GM21619 (cell line): ENCODE measurements around the gene KLHL5.

ENCODE experiments used
- ATAC-seq: cut with Tn5 transposase; IDR thresholded peaks from one replicate; pipeline ENCODE4 v1.9.1; 2021; ENCODE audit not compliant: unreplicated experiment

KLHL5 gene

DNA sequence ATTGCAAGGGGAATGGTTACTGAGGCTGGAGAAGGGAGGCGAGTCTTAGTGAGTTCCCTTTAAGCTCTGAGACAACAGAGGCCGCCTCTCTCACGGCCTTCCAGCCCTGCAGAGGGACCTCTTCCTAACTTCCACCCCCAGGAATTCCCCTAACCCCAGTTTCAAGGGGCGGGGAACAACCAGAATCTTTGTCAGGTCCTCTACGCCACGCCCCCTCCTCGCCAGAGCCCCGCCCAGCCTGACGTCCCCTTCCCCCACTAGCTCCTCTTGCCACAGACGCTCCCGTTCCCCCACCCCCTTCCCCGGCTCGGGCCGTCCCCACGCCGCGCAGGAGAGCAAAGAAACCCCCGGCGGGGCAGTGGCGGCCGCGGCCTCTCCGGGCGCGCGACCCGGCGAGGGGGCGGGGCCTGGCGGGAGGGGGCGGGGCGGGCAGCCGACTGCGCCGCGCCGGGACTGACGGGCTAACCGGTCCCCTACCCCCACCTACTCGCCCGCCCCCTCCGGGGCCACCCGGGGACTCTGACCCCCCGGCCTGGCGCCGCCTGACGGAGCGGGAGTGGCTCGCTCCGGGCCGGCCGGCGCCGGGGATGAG, 17.6 kb upstream of the KLHL5 start:
- peak; percentile 57 for ATAC-seq

DNA sequence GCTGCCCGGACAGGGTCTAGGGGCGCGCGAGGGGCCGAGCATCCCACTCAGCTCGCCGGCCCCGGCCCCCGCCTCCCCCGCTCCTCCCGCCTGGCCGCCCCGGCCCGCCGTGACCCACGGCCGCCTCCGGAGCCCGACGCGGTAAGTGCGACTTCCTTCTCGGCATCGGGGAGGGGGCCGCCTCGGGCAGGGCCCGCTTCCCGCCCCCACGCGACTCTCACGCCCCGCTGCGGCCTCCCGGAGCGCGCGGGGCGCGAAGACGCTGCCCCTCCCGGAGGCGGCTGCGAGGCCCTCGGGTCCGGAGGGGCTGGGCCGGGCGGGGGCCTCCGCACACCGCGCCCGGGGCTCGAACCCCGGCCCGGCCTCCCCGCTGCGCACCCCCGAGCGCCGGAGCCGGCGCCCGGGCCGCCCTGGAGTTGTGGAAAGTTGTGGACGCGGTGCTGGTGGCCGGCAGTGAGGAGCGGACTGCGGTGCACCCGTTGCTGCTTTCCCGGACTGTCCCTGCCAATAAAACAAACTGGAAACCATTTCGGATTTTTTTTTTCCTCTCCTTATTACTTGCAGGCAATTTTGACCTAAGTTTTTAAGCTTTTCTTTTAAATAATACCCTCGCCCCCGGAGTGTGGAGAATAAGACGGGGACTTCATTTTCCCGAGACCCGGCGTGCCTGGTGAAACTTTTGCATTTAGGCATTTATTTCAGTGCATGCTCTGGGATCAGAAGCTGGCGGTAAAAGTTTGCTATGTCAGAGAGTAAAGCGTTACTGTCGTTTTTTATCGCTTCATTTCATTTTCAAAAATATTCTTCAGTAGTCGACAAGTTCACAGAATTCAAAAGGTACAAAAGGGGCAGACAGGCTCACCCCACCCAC, 16.8 kb upstream of the KLHL5 start:
- ATAC-seq, result peak; percentile 34

DNA sequence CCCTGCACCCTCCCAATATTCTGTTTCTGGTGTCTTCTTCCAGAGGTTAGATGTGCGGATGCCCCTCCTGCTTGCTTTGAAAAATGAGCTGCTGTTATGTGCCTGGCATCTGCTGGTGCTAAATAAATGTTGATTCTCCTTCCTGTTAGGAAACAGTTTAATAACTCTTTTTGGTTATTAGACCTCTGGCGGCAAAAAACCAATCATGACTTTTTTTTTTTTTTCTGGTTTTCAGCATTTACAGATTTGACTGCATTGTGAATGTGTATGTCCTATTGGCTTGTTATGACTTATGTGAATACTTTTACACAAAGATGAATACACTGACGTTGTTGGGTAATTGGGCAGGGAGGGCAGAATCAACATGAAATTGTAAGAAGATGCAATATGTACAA, 16.2 kb upstream of the KLHL5 start:
- no peak for ATAC-seq

DNA sequence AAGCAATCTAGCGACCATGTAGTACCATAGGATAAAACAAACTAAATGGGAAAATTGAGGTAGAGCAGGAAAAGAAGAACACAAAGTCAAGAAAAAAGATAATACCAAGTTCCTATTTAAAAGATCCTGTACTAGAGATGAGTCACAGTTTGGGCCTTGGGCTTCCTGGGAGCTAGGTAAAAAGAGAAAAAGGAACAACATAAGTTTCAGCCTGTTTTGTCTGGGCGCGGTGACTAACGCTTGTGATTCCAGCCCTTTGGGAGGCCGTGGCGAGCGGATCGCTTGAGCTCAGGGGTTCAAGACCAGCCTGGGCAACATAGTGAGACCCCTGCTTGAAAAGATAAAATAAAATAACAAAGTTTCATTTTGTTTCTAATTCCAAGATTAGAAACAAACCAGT, 15.8 kb upstream of the KLHL5 start:
- no peak for ATAC-seq

DNA sequence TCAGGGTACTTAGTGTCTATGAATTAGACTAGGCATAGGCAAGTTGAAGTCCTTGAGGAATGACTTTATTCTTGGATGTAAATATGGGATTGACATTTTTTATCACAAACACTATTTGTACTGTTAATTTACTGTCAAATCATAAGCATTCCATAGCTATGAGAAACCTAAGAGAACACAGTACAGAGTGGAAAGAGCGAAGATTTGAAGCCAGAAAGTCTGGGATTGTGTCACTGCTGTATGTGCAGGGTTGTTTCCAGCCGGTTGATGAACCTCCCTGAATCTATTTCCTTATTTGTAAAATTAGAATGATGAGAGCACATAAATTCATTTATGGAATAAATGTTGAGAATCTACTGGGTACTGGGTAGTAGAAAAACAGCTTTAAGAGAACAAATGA, 14.4 kb upstream of the KLHL5 start:
- ATAC-seq, result no peak

DNA sequence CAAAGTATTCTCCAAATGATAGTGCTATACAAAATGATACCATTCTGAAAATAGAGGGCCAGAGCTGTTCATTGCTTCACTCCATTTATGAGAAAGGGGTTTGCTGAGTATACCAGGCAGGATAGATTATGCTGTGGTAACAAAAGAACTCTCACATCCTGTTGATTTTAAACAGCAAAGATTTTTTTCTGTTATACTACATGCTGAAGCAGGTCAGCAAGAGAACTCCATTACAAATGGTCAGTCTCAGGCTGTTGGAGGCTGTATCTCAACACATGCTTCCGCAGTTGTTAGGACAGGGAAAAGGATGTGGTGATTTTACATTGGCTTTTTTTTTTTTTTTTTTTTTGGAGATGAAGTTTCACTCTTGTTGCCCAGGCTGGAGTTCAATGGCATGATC, 13.7 kb upstream of the KLHL5 start:
- ATAC-seq, result no peak

DNA sequence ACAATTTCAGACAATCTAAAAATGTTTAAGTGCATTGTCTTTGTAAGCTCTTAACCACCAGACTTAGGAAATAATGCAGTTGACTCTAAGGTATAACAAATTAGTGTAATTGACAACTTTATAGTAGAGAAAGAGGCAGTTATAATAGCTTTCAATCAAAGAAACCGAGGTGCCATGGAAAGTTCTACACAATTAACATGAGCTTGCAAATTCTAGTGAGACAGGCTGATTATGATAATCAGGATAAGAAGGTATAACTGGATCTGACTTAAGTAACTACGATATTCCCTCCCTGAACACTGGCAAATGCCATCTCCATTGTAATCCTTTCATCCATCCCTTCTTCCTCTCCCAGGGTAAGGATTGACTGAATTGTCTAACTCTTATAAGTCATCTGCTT, 11.4 kb upstream of the KLHL5 start:
- ATAC-seq, result no peak

DNA sequence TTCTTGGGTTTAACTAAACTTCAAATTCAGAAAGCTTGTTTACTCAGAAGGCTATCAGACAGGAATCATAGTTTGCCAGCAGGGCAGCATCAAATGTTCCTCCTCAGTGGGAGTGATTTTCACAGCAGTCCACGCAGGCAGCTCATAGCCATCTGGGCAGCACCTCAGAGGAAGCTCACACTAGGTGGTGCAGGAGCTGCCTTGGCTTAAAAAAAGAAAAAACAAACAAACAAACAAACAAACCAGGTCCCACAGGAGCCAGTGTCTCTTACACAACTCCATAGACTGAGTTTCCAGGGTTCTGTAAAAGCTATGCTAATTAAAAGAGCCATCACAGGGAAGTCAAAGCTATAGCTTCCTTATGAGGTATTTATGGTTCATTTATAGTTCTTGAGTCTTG, 10.5 kb upstream of the KLHL5 start:
- no peak for ATAC-seq

DNA sequence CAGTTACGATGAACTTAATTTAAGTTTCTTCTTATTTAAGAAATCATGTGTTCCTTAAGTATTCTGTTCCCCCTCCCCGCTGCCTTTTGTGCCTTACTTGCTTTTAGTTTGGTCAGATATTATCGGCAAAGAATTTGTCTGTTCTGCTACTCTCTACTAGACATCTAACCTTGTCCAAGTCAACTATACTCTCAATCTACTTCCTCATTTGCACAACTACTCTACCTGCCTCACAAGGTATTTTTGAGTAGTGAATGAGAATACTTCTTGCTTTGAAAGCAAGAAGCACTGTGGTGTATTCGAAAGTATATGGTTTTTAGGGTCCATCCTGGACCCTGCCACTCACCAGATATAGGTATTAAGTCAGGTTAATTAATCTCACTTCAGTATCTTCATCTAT, 8.0 kb upstream of the KLHL5 start:
- no peak for ATAC-seq

DNA sequence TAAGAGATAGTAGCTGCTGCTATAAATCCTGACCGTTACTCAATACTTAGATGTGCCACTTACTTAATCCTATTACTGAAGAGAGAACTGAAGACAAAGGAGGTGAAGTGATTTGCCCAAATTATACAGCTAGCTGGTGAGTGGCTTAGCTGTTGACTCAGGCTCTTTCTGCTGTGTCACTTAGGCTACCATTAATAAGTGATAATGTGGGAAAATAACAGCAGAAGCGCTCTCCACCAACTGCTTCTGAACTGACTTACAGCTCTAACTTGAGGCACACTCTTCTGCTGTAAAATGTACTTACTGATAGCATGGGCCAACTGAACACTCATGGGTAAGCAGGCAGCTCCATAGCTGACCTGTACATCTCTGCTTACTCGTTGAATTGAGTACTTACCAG, 7.5 kb upstream of the KLHL5 start:
- no peak for ATAC-seq

DNA sequence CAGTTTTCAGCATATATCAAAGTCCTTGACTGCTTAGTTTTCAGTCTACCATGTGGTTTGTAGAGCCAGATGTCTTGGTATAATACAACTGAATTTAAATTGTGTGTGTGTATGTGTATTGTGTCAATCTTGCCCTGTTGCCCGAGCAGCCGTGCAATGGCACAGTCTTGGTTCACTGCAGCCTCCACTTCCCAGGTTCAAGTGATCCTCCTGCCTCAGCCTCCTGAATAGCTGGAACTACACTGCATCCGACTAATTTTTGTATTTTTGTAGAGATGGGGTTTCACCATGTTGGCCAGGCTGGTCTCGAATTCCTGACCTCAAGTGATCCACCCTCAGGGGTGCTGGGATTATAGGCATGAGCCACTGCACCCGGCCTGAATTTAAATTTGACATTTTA, 6.0 kb upstream of the KLHL5 start:
- ATAC-seq, result no peak

DNA sequence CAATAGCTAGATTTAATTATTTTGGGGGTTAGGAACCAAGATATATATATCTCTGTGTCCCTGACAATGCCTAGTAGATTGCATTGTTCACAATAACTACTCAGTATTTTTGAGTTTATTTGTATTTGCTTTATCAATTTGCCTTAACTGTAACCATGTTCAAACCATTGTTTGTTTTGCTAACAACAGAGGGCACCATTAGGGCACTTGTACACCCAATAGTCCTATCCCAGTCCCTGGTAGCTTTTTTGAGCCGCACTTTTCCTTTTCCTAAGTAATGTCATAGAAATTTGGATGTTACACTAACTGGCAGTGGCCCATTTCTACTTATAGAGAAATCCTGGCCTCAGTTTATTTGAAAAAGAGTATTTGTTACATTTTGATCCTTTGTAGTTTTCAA, 575 bp upstream of the KLHL5 start:
- no peak for ATAC-seq

DNA sequence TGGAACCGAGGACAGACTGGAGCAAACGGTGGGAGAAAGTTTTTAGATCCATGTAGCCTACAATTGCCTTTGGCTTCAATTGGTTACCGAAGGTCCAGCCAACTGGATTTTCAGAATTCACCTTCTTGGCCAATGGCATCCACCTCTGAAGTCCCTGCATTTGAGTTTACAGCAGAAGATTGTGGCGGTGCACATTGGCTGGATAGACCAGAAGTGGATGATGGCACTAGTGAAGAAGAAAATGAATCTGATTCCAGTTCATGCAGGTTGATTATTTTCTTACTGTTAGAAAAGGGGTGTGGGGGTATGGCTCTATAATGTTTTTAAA, 702 bp downstream of the KLHL5 start:
- ATAC-seq, result no peak

DNA sequence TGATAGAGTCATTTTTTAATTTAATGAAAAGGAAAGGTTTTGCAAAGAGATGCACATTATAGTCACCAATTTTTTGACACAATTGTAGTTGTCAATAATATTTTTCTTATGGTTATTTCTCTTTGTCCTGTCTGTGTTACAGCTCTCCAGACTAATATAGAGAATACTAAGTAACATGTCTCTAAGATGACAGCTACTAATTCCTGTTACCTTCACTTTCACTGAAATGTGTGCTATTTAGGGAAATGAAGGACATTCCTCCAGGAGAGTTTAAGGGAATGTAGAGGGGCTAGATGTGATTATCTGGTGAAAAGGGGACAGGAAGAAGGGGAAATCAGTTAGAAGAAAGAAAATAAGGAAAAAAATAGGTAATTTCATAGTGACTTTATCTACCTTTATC, 1.4 kb downstream of the KLHL5 start:
- no peak for ATAC-seq

DNA sequence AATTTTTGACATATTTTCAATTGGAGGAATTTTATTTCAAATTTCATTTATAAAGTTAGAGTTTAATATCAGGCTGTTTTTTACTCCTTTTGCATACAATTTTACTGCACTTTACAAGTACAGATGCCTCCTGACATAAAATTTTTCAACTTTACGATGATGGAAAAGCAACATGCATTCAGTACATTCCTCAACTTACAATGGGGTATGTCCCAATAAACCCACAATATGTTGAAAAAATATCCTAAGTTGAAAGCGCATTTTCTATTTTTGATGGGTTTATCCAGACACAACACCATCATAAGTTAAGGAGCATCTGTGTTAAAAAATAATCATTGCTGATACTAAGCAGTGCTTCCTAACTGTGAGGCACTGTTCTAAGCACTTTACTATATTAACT, 4.3 kb downstream of the KLHL5 start:
- ATAC-seq, result no peak

DNA sequence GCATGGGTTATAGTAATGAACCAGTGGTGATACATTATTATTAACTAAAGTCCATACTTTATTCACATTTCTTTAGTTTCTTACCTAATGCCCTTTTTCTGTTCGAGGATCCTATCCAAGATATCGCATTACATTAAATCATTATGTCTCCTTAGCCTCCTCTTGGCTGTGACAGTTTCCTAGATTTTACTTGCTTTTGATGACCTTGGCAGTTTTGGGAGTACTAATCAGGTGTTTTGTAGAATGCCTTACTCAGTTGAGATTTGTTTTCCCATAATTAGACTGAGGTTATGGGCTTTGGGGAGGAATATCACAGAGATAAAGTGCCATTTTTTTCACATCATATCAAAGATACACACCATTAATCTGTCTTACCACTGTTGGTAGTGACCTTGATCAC, 5.0 kb downstream of the KLHL5 start:
- no peak for ATAC-seq

DNA sequence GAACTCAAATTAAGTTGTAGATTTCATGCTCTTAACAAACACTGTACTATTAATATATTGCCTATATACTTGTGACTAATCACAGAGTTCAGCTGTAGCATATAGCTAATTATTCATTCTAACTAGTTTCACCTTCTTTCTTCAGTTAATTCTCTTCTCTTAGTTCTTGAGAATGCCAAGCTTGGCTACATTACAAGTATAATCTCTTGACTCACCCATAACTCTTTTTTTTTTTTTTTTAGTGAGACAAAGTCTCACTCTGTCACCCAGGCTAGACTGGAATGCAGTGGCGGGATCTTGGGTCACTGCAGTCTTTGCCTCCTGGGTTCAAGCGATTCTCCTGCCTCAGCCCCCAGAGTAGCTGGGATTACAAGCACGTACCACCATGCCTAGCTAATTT, 5.4 kb downstream of the KLHL5 start:
- ATAC-seq, result no peak

DNA sequence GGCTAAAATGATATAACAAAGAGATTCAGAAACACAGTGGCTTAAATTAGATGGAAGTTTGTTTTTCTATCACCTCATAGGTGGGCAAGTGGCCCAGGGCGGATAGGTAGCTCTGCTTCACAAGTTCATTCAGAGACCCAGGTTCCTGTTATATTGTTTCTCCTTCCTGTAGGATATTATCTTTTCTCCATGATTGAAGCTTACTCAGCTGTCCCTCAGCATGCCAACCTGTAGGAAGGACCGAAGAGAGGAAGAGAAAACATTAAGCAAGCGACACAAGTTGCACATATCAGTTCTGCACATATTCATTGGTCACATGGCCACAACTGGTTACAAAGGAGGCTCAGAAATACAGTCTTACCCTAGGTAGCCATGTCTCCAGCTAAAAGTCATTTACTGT, 6.9 kb downstream of the KLHL5 start:
- ATAC-seq, result no peak

DNA sequence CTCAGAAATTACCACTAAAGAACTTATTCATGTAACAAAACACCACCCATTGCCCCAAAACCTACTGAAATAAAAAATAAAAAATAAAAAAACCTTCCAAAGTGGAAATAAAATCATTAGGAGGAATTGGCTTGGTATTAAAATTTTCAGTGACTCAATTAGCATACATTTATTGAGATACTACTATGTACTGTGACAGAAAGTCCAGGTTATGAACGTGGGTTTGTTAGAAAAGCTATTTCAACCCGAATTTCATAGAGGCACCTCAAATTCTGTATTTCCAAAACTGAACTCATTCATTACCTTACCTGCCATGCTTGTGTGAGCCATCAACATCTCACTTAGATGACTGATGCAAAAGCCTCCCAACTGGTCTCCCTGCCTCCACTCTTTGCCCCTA, 16.8 kb downstream of the KLHL5 start:
- ATAC-seq, result no peak

DNA sequence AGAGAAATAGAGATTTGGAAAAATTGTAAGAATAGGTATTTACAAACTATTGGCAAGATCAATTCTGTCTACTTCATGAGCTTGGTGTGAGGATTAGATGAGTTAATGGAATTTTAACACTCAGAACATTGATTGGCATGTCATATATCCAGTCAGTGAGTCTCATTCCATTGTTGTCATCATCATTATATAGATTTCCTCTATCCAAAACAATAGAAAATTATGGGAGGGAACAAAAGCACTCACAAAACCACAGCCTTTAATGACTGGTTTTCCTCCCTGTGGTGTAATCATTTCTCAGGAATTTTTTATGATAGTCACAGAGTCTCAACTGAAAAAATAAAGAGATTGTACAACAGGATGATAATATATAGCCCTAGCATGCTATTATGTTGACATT, 21.1 kb downstream of the KLHL5 start:
- no peak for ATAC-seq

DNA sequence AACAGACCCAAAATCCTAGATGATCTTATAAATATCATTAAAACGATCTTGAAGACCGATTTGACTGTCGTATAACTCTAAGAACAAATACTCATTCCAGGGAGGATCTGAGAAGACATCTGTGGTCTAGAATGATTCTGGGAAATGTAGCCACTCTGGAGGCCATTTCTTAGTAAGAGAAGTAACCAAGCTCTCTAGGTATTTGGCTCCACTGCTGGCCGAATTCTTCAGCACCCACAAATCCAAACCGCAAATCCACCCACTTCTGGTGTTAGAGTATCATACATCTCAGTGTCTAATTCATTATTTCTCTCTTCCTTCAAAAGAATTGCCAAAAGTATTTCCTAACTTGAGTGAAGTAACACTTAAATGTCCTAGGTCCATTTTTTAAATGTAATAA, 23.9 kb downstream of the KLHL5 start:
- no peak for ATAC-seq

DNA sequence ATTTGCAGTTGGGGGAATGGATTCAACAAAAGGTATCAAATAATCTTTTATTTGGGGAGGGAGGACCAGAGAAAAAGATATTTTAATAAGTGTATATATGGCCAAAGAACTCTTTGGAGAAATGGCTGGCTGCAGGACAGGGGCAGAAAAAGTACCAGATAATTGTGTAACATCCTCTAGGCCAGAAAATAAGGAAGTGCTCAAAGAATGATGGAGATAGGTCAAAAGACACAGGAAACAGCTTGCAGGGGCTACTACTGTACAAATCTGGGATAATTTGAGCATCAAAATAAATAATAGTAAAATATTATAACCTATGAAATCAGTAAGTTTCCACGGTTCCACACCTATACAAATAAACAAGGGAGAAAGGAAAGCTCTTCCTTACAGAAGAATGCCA, 34.8 kb downstream of the KLHL5 start:
- no peak for ATAC-seq

DNA sequence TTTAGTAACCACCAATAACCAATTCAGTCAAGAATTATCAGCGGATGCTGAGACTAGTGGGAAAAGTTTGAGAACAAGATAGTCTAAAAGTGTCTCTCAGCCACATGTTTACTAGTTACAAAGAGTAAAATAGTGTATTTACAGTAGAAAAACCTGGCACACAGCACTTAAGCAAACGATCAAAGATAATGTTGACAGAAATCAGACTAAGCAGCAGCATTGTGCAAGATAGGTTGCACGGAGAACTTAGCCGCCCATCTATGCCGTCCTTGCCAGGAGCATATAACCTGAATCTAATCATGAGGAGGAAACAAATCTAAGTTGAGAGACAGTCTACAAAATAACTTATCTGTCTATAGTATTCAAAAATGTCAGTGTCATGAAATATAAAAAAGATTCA, 35.3 kb downstream of the KLHL5 start:
- no peak for ATAC-seq
